ENCODE data around the gene TWIST1.

The TWIST1 gene

GRCh38 chr7:19139706-19140327 is 22.4 kb upstream of the TWIST1 start:
- no peaks in the 10 kb centered on the region for H4K20me1 ChIP-seq (ENCODE audit: insufficient read depth, low read length, poor library complexity, severe bottlenecking)
- H2AFZ ChIP-seq (ENCODE audit: low read length): no peak overlapping the region
- H3K9ac ChIP-seq (ENCODE audit: low read depth, low read length, poor library complexity, severe bottlenecking): no peak overlapping the region
- H3K36me3 ChIP-seq (ENCODE audit: insufficient read depth, low read length): no peaks in the 10 kb centered on the region
- no peaks in the 10 kb centered on the region for H3F3A ChIP-seq (ENCODE audit: low read depth)
- TF ChIP-seq CTCF (conservative IDR thresholded peaks at IDR 0.05; ENCODE audit: low read length) (no peak), EZH2phosphoT487 (IDR thresholded peaks at IDR 0.05; ENCODE audit: borderline replicate concordance) (no peak)
- no peaks in the 10 kb centered on the region for H3K79me2 ChIP-seq (ENCODE audit: insufficient read depth, low read length)
- H3K4me3 ChIP-seq (ENCODE audit: low read length, poor library complexity, severe bottlenecking): no peak overlapping the region
- peaks cover 11% of the 10 kb centered on the region for H3K4me1 ChIP-seq (ENCODE audit: insufficient read depth, low read length, poor library complexity, severe bottlenecking)
- no peaks in the 10 kb centered on the region for H3K9me3 ChIP-seq (ENCODE audit: insufficient read depth, low read depth, low read length)
- H3K27me3 ChIP-seq (ENCODE audit: insufficient read depth, low read length, poor library complexity, severe bottlenecking): no peaks in the 10 kb centered on the region
- H3K9me2 ChIP-seq (replicated peaks; ENCODE audit: low read depth, low read length): no peaks in the 10 kb centered on the region
- peak overlapping the region; percentile 31 for H3K4me2 ChIP-seq (ENCODE audit: low read depth, low read length, poor library complexity, severe bottlenecking)

GRCh38 chr7:19133886-19134285 is 16.4 kb upstream of the TWIST1 start:
- no peak for TF ChIP-seq EZH2phosphoT487 (IDR thresholded peaks at IDR 0.05; ENCODE audit: borderline replicate concordance)
- TF ChIP-seq CTCF (conservative IDR thresholded peaks at IDR 0.05; ENCODE audit: low read length): no peak
- no peaks in the 10 kb centered on the region for H4K20me1 ChIP-seq (ENCODE audit: insufficient read depth, low read length, poor library complexity, severe bottlenecking)
- H3K9ac ChIP-seq (ENCODE audit: low read depth, low read length, poor library complexity, severe bottlenecking): no peak overlapping the region
- H3K27me3 ChIP-seq (ENCODE audit: insufficient read depth, low read length, poor library complexity, severe bottlenecking): no peaks in the 10 kb centered on the region
- H3K4me1 ChIP-seq (ENCODE audit: insufficient read depth, low read length, poor library complexity, severe bottlenecking): no peaks in the 10 kb centered on the region
- no peaks in the 10 kb centered on the region for H3K9me2 ChIP-seq (replicated peaks; ENCODE audit: low read depth, low read length)
- H3K4me3 ChIP-seq (ENCODE audit: low read length, poor library complexity, severe bottlenecking): no peak overlapping the region
- H3K9me3 ChIP-seq (ENCODE audit: insufficient read depth, low read depth, low read length): no peaks in the 10 kb centered on the region
- no peaks in the 10 kb centered on the region for H3K36me3 ChIP-seq (ENCODE audit: insufficient read depth, low read length)
- H3F3A ChIP-seq (ENCODE audit: low read depth): no peaks in the 10 kb centered on the region
- H2AFZ ChIP-seq (ENCODE audit: low read length): no peak overlapping the region
- no peak overlapping the region for H3K4me2 ChIP-seq (ENCODE audit: low read depth, low read length, poor library complexity, severe bottlenecking)
- H3K79me2 ChIP-seq (ENCODE audit: insufficient read depth, low read length): no peaks in the 10 kb centered on the region

- Histone ChIP-seq H3K4me3 (ENCODE audit: low read length, poor library complexity, severe bottlenecking) (no peak overlapping the region), H3K4me2 (ENCODE audit: low read depth, low read length, poor library complexity, severe bottlenecking) (no peak overlapping the region), H3K27me3 (ENCODE audit: insufficient read depth, low read length, poor library complexity, severe bottlenecking) (no peaks in the 10 kb centered on the region), H3F3A (ENCODE audit: low read depth) (no peaks in the 10 kb centered on the region), H4K20me1 (ENCODE audit: insufficient read depth, low read length, poor library complexity, severe bottlenecking) (no peaks in the 10 kb centered on the region), H3K4me1 (ENCODE audit: insufficient read depth, low read length, poor library complexity, severe bottlenecking) (no peaks in the 10 kb centered on the region), H3K36me3 (ENCODE audit: insufficient read depth, low read length) (no peaks in the 10 kb centered on the region), H3K9ac (ENCODE audit: low read depth, low read length, poor library complexity, severe bottlenecking) (no peak overlapping the region), H2AFZ (ENCODE audit: low read length) (no peak overlapping the region), H3K79me2 (ENCODE audit: insufficient read depth, low read length) (no peaks in the 10 kb centered on the region), H3K9me2 (replicated peaks; ENCODE audit: low read depth, low read length) (no peaks in the 10 kb centered on the region), H3K9me3 (ENCODE audit: insufficient read depth, low read depth, low read length) (no peaks in the 10 kb centered on the region)
- TF ChIP-seq EZH2phosphoT487 (IDR thresholded peaks at IDR 0.05; ENCODE audit: borderline replicate concordance) (no peak), CTCF (conservative IDR thresholded peaks at IDR 0.05; ENCODE audit: low read length) (no peak)
Measured at GRCh38 chr7:19133390-19133789, 16.0 kb upstream of the TWIST1 start.
